Astrocyte of the cerebellum (primary cell): ENCODE data around the gene HSD17B2.

Source experiments
- DNase-seq: peaks from one replicate; pipeline ENCODE4 v3.0.0-alpha.2; 2011; ENCODE audit warnings: low read depth
- H3K4me3 ChIP-seq: 2 replicates; pipeline ENCODE4 v1.5.1; 2011; ENCODE audit warnings: mild to moderate bottlenecking, low read depth, low read length, moderate library complexity
- CTCF ChIP-seq: IDR thresholded peaks from 2 replicates; pipeline ENCODE4 v1.5.1; 2012; ENCODE audit warnings: low read length, low read depth, moderate library complexity, mild to moderate bottlenecking; ENCODE audit errors: missing control alignments
- in situ Hi-C: cut with HindIII; loops from 2 replicates; pipeline ENCODE4 v1.10.0; 2017; ENCODE audit warnings: low sequenced_read_pairs

Gene HSD17B2

GRCh38 chr16:82037666-82038065 lies 2.6 kb downstream of the HSD17B2 start:
- peak; percentile 33 for DNase-seq
- in situ Hi-C loops = loop anchor here (25.0 kb wide), 1 partner anchor 600 kb away; the partner anchor contains the start of gene CDH13
- no peak for TF ChIP-seq CTCF
- peak overlapping the region; percentile 24 for H3K4me3 ChIP-seq

GRCh38 chr16:82040296-82040695 lies 5.2 kb downstream of the HSD17B2 start:
- in situ Hi-C loops = loop anchor here (25.0 kb wide), 1 partner anchor 597 kb away; the partner anchor contains the start of gene CDH13
- no peak for TF ChIP-seq CTCF
- DNase-seq = no peak
- no peak overlapping the region for H3K4me3 ChIP-seq

GRCh38 chr16:82041542-82041941 lies 6.5 kb downstream of the HSD17B2 start:
- DNase-seq = no peak
- TF ChIP-seq CTCF = no peak
- in situ Hi-C loops = loop anchor here (25.0 kb wide), 1 partner anchor 596 kb away; the partner anchor contains the start of gene CDH13
- no peak overlapping the region for H3K4me3 ChIP-seq

- TF ChIP-seq CTCF = no peak
- H3K4me3 ChIP-seq = no peak overlapping the region
- in situ Hi-C loops = loop anchor here (25.0 kb wide), 1 partner anchor 595 kb away; the partner anchor contains the start of gene CDH13
- DNase-seq = no peak
Observed at GRCh38 chr16:82042144-82042543, 7.1 kb downstream of the HSD17B2 start.

GRCh38 chr16:82042846-82043245 lies 7.8 kb downstream of the HSD17B2 start:
- peak; percentile 40 for DNase-seq
- in situ Hi-C loops = loop anchor here (25.0 kb wide), 1 partner anchor 594 kb away; the partner anchor contains the start of gene CDH13
- TF ChIP-seq CTCF = no peak
- no peak overlapping the region for H3K4me3 ChIP-seq

GRCh38 chr16:82043680-82044584 lies 8.9 kb downstream of the HSD17B2 start:
- peak; percentile 99 for DNase-seq

More at GRCh38 chr16:82043680-82044584, 8.9 kb downstream of the HSD17B2 start:
- TF ChIP-seq CTCF = no peak
- H3K4me3 ChIP-seq = no peak overlapping the region
- in situ Hi-C loops = loop anchor here (25.0 kb wide), 1 partner anchor 593 kb away; the partner anchor contains the start of gene CDH13
